Renal cortical epithelial cell (primary cell): Measurements from ENCODE around the gene THOP1. TPM values are rescaled to one million over a fixed set of nuclear protein-coding genes. Genes with fewer than 3 reads are reported as not detected.

ENCODE experiments used
- DNase-seq: peaks from one replicate; pipeline ENCODE4 v3.0.0-alpha.2; 2011; ENCODE audit warnings: low read depth
- total RNA-seq: library from RNA; depleted of rRNA; stranded (reverse); fragments of >200 nt; gene quantifications from 2 replicates; pipeline ENCODE4 v1.2.3, GENCODE V29; 2014

Gene THOP1
- total RNA-seq, 1 donor from 2014 or later = 80.8 TPM

DNA sequence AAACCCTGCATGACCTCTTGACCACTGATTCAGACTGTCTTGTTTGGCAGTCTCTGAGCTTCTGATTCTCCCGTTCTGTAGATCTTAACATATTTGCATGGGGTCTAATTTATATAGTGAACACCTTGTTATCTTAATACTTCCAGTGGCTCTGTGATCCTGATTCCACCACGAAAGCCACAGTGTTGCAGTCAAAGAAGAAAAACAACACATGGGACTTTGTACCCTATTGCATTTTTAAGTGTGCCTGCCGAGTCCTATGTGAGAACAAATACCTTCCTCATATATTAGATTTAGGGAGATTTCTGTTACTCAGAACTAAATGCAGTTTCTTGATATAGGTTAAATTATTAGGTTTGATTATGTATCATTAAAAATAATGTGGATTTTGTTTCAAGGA is 69.5 kb downstream of the THOP1 start:
- no peak for DNase-seq

DNA sequence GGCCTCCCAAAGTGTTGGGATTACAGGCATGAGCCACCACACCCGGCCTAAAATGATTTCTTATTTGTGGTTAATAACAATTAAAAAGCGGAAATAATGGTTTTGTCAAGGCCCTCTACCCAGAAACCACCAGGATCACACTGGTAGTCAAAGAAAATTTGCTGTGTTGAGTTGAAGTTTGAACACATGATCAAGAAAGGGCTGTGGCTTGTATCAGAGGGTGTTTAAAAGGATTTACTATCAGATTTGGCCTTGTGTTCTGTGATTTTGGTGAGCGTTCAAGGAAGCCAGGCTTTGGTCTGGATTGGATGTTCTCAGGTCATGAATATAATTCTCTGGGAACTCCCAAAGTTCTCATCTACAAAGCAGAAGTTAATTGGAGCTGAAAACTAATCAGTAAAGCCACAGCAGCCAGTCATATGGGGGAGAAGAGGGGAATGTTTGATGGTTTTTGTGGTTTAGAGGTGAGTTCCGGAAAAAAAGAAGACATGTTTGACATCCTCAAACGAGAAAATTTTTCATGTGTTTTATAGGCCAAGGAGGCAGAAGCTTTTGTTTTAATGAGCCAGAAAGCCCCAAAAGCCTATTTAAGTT is 71.3 kb downstream of the THOP1 start:
- no peak for DNase-seq

DNA sequence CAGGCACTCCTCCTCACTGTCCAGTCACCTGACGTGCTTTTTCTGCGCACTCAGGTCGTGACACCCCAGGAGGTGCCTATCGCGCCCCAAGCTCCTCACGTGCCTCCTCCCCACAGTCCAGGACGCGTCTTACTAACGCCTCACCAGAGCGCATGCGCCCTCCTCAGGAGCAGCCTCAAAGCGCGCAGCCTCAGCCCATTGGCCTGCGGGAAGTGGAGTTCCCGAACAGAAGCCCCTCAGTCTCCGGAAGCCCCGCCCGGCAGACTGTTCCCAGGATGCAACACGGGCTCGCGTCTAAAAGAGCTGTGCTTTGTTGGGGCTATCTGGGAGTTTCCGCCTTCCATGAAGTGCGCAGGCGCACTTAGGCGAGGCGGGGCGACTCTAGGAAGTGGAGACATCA is 73.6 kb downstream of the THOP1 start:
- no peak for DNase-seq

DNA sequence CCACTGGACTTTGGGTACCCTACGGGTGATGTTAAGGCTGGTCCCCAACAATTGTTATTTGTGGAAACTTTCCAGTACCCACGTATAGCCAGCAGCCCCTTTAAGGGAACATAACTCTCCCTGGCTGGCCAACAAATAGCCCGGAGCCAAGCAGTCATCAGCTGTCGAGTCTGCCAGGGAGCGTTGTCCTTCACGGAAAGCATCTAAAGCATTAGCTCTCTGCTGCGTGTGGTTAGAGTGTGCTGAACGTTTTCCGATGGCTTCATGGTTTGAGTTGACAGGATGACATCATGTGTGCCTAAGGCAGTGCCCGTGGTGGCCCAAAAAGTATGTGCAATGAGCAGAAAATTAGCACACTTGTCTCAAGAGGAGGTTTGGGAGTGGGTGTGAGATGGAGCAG is 78.5 kb downstream of the THOP1 start:
- no peak for DNase-seq

Other genes with a start within 250 kb of the THOP1 start
- 1.8 TPM in 1 of 2 replicates, not detected in the other for gene GNG7, start 82.8 kb upstream of the THOP1 start, total RNA-seq
- 0.15 TPM in 1 of 2 replicates, not detected in the other for gene DIRAS1, start 64.1 kb upstream of the THOP1 start, total RNA-seq
- gene SLC39A3, start 45.5 kb upstream of the THOP1 start, total RNA-seq = 30.8 and 31.6 TPM in 2 replicates
- 34.4 and 47.2 TPM in 2 replicates for gene SGTA, start 2.2 kb upstream of the THOP1 start, total RNA-seq
- 3.3 and 7.7 TPM in 2 replicates for gene ZNF554, start 34.4 kb downstream of the THOP1 start, total RNA-seq
- gene ZNF555, start 56.0 kb downstream of the THOP1 start, total RNA-seq = 8.7 and 18.3 TPM in 2 replicates
- gene ZNF556, start 81.8 kb downstream of the THOP1 start, total RNA-seq = 0.94 and 1.0 TPM in 2 replicates
- gene ZNF57, start 115.4 kb downstream of the THOP1 start, total RNA-seq = 9.4 and 10.6 TPM in 2 replicates
- 3.3 and 7.0 TPM in 2 replicates for gene ZNF77, start 159.5 kb downstream of the THOP1 start, total RNA-seq
- 0.69 and 1.6 TPM in 2 replicates for gene TLE6, start 192.1 kb downstream of the THOP1 start, total RNA-seq
- 15.0 and 15.8 TPM in 2 replicates for gene TLE2, start 243.8 kb downstream of the THOP1 start, total RNA-seq